H9 (cell line): ENCODE results near the gene DPP7. TPM values are rescaled to one million over a fixed set of nuclear protein-coding genes. Genes with fewer than 3 reads are reported as not detected.

ENCODE experiments used
- DNase-seq: peaks from one replicate; pipeline ENCODE4 v3.0.0-alpha.2; 2017
- H2AFZ ChIP-seq: one replicate; pipeline ENCODE4 v1.6.1; 2013; ENCODE audit warnings: mild to moderate bottlenecking, low read length, control low read depth, moderate library complexity
- H2AK5ac ChIP-seq: 2 replicates; pipeline ENCODE4 v1.6.1; 2013; ENCODE audit warnings: low read length, control low read depth, mixed read lengths; ENCODE audit not compliant: insufficient read length
- H2BK120ac ChIP-seq: one replicate; pipeline ENCODE4 v1.6.1; 2013; ENCODE audit warnings: low read depth, mild to moderate bottlenecking, low read length, control low read depth, inconsistent platforms; ENCODE audit not compliant: poor library complexity, severe bottlenecking
- H2BK12ac ChIP-seq: 2 replicates; pipeline ENCODE4 v1.6.1; 2013; ENCODE audit warnings: low read length, control low read depth, mixed read lengths, low read depth; ENCODE audit not compliant: insufficient read length
- H2BK15ac ChIP-seq: 2 replicates; pipeline ENCODE4 v1.6.1; 2013; ENCODE audit warnings: low read depth, low read length, control low read depth
- H2BK20ac ChIP-seq: one replicate; pipeline ENCODE4 v1.6.1; 2013; ENCODE audit warnings: low read depth, mild to moderate bottlenecking, low read length, control low read depth, inconsistent platforms; ENCODE audit not compliant: poor library complexity, severe bottlenecking
- H2BK5ac ChIP-seq: 2 replicates; pipeline ENCODE4 v1.6.1; 2013; ENCODE audit warnings: low read length, control low read depth, mixed read lengths; ENCODE audit not compliant: insufficient read length
- H3K14ac ChIP-seq: 2 replicates; pipeline ENCODE4 v1.6.1; 2013; ENCODE audit warnings: low read length, control low read depth; ENCODE audit not compliant: insufficient read depth
- H3K18ac ChIP-seq: 2 replicates; pipeline ENCODE4 v1.6.1; 2013; ENCODE audit warnings: low read depth, mild to moderate bottlenecking, mixed read lengths, low read length, control low read depth; ENCODE audit not compliant: insufficient read length
- H3K23ac ChIP-seq: 2 replicates; pipeline ENCODE4 v1.6.1; 2013; ENCODE audit warnings: low read length, control low read depth, mixed read lengths, low read depth; ENCODE audit not compliant: insufficient read length
- H3K23me2 ChIP-seq: 2 replicates; pipeline ENCODE4 v1.6.1; 2013; ENCODE audit warnings: low read depth, mild to moderate bottlenecking, mixed read lengths, low read length, control low read depth; ENCODE audit not compliant: insufficient read length, poor library complexity, severe bottlenecking
- H3K27ac ChIP-seq: 2 replicates; pipeline ENCODE4 v1.5.1; 2013; ENCODE audit warnings: low read length, control low read depth, mixed read lengths, low read depth; ENCODE audit not compliant: insufficient read length
- H3K27me3 ChIP-seq: 2 replicates; pipeline ENCODE4 v1.6.1; 2013; ENCODE audit warnings: low read length, control low read depth, inconsistent platforms; ENCODE audit not compliant: insufficient read depth
- H3K4ac ChIP-seq: 2 replicates; pipeline ENCODE4 v1.6.1; 2013; ENCODE audit warnings: low read depth, mild to moderate bottlenecking, control low read depth, inconsistent platforms, low read length, moderate library complexity
- H3K4me1 ChIP-seq: 2 replicates; pipeline ENCODE4 v1.6.1; 2013; ENCODE audit warnings: low read length, control low read depth, inconsistent platforms; ENCODE audit not compliant: insufficient read depth
- H3K4me2 ChIP-seq: 2 replicates; pipeline ENCODE4 v1.6.1; 2013; ENCODE audit warnings: low read length, control low read depth, mixed read lengths; ENCODE audit not compliant: insufficient read length, insufficient read depth
- H3K56ac ChIP-seq: 2 replicates; pipeline ENCODE4 v1.6.1; 2013; ENCODE audit warnings: low read depth, mild to moderate bottlenecking, mixed read lengths, low read length, control low read depth; ENCODE audit not compliant: insufficient read length
- H3K79me1 ChIP-seq: 2 replicates; pipeline ENCODE4 v1.6.1; 2013; ENCODE audit warnings: low read depth, mild to moderate bottlenecking, moderate library complexity, low read length, control low read depth, inconsistent platforms; ENCODE audit not compliant: insufficient read depth, poor library complexity, severe bottlenecking
- H3K79me2 ChIP-seq: 2 replicates; pipeline ENCODE4 v1.6.1; 2013; ENCODE audit warnings: low read length, control low read depth, inconsistent platforms; ENCODE audit not compliant: insufficient read depth
- H3K9ac ChIP-seq: 2 replicates; pipeline ENCODE4 v1.6.1; 2013; ENCODE audit warnings: low read length, control low read depth, mixed read lengths; ENCODE audit not compliant: insufficient read length; ENCODE audit errors: extremely low read depth
- H3K9me3 ChIP-seq: one replicate; pipeline ENCODE4 v1.6.1; 2013; ENCODE audit warnings: low read depth, low read length, inconsistent platforms; ENCODE audit not compliant: control insufficient read depth
- H3T11ph ChIP-seq: one replicate; pipeline ENCODE4 v1.6.1; 2013; ENCODE audit warnings: mild to moderate bottlenecking, low read length, control low read depth, inconsistent platforms
- H4K20me1 ChIP-seq: one replicate; pipeline ENCODE4 v1.6.1; 2013; ENCODE audit not compliant: control insufficient read depth, insufficient read length, insufficient read depth
- H4K5ac ChIP-seq: 2 replicates; pipeline ENCODE4 v1.6.1; 2013; ENCODE audit warnings: low read depth, mild to moderate bottlenecking, mixed read lengths, low read length, control low read depth; ENCODE audit not compliant: insufficient read length
- H4K8ac ChIP-seq: replicated peaks from 2 replicates; pipeline ENCODE4 v1.6.1; 2013; ENCODE audit warnings: low read length, control low read depth, mixed read lengths, low read depth; ENCODE audit not compliant: insufficient read length
- H4K91ac ChIP-seq: 2 replicates; pipeline ENCODE4 v1.6.1; 2013; ENCODE audit warnings: low read depth, mild to moderate bottlenecking, moderate library complexity, mixed read lengths, low read length, control low read depth; ENCODE audit not compliant: insufficient read length
- H3K27ac Mint-ChIP-seq, 3 experiments: 2 replicates in 2 of 3; 3 replicates in 1 of 3; pipeline ENCODE4 v1.8.0; 2020 to 2021; ENCODE audit warnings: mixed read lengths in 3 of 3, mild to moderate bottlenecking in 1 of 3, moderate library complexity in 1 of 3
- H3K27me3 Mint-ChIP-seq: 2 replicates; pipeline ENCODE4 v1.8.0; 2021; ENCODE audit warnings: low read depth, mild to moderate bottlenecking, moderate library complexity, mixed read lengths
- H3K36me3 Mint-ChIP-seq, 3 experiments: 2 replicates in 2 of 3; 3 replicates in 1 of 3; pipeline ENCODE4 v1.8.0; 2020 to 2021; ENCODE audit warnings: low read depth in 3 of 3, mixed read lengths in 3 of 3; ENCODE audit not compliant: insufficient read depth in 1 of 3
- H3K4me1 Mint-ChIP-seq, 2 experiments: 2 replicates each; pipeline ENCODE4 v1.8.0; 2020; ENCODE audit warnings: mixed read lengths in 2 of 2
- H3K4me3 Mint-ChIP-seq, 2 experiments: 2 replicates in 1 of 2; 3 replicates in 1 of 2; pipeline ENCODE4 v1.8.0; 2020 to 2021; ENCODE audit warnings: mild to moderate bottlenecking in 2 of 2, mixed read lengths in 2 of 2, moderate library complexity in 1 of 2
- H3K9me3 Mint-ChIP-seq, 2 experiments: 2 replicates in 1 of 2; 3 replicates in 1 of 2; pipeline ENCODE4 v1.8.0; 2020; ENCODE audit warnings: mild to moderate bottlenecking in 2 of 2, mixed read lengths in 2 of 2, moderate library complexity in 1 of 2
- WGBS: extraction: QIAGEN DNeasy Blood & Tissue Kit; methylation state at CpG from one replicate; pipeline ENCODE4 v1.1.7; 2013; ENCODE audit warnings: missing lambda C conversion rate, low lambda C conversion rate, mixed read lengths; ENCODE audit not compliant: insufficient read length; ENCODE audit errors: extremely low coverage; 5-methylcytosine and 5-hydroxymethylcytosine counted together
- total RNA-seq: library from RNA; stranded (reverse); gene quantifications from 2 replicates; pipeline ENCODE4 v1.2.1, GENCODE V29; 2021
- TF ChIP-seq, protein P1 (sequence below): fragments of 200-600 bp; sonication (generic); conservative IDR thresholded peaks from 3 replicates; pipeline ENCODE4 v1.8.0; 2021; ENCODE audit warnings: antibody characterized with exemption, mild to moderate bottlenecking

The DPP7 gene
- total RNA-seq, 1 experiment from 2014 or later, result 29.4 TPM

DNA sequence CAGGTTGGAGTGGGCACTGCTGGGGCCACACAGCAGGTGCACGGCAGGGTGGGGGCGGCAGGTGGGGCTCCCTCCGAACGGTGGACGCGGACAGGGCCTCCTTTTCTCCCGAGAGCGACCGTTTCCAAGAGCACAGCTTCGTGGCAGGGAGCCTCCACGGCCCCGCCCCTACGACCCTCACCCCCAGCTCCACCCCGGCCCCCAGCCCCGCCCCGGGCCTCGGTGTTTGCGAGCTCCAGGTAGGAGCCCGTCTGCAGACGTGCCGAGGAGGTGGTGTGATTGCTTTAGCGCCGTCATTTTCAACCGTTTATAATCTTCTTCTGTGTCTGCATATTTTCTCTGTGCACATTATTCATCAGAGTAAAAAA lies 33.2 kb upstream of the DPP7 start:
- WGBS, result no CpG with 5 or more reads among the region's 24 CpGs
- H2BK20ac ChIP-seq, result no peak overlapping the region

More for the DNA sequence above, 33.2 kb upstream of the DPP7 start:
- Histone ChIP-seq H3K9ac (no peak overlapping the region), H2AFZ (no peak overlapping the region), H3K79me2 (no peaks in the 10 kb centered on the region), H3K23me2 (no peaks in the 10 kb centered on the region), H3K23ac (no peak overlapping the region), H2BK5ac (no peak overlapping the region), H4K20me1 (no peaks in the 10 kb centered on the region), H3K4me2 (no peak overlapping the region), H3T11ph (no peak overlapping the region), H2BK12ac (no peak overlapping the region), H2AK5ac (no peak overlapping the region), H2BK120ac (no peak overlapping the region), H3K27me3 (no peaks in the 10 kb centered on the region; the same call in 1 of the 2 replicates), H3K79me1 (no peaks in the 10 kb centered on the region), H4K8ac (no peak overlapping the region), H4K5ac (no peak overlapping the region), H2BK15ac (no peak overlapping the region), H3K56ac (no peak overlapping the region), H3K27ac (no peak overlapping the region), H3K9me3 (no peaks in the 10 kb centered on the region), H4K91ac (no peak overlapping the region), H3K4me1 (no peaks in the 10 kb centered on the region; the same call in 1 of the 2 replicates), H3K4ac (no peak overlapping the region), H3K18ac (no peak overlapping the region), H3K14ac (no peak overlapping the region)
- H3K4me3 Mint-ChIP-seq, result no peak overlapping the region
- no peak overlapping the region for H3K27ac Mint-ChIP-seq
- peaks cover 0 to 11% of the 10 kb centered on the region in 2 experiments; a peak in 2 of 4 replicates for H3K4me1 Mint-ChIP-seq
- no peaks in the 10 kb centered on the region; a peak in 2 of 5 replicates for H3K9me3 Mint-ChIP-seq
- DNase-seq, result no peak
- no peaks in the 10 kb centered on the region for H3K36me3 Mint-ChIP-seq
- TF ChIP-seq, protein P1, sequence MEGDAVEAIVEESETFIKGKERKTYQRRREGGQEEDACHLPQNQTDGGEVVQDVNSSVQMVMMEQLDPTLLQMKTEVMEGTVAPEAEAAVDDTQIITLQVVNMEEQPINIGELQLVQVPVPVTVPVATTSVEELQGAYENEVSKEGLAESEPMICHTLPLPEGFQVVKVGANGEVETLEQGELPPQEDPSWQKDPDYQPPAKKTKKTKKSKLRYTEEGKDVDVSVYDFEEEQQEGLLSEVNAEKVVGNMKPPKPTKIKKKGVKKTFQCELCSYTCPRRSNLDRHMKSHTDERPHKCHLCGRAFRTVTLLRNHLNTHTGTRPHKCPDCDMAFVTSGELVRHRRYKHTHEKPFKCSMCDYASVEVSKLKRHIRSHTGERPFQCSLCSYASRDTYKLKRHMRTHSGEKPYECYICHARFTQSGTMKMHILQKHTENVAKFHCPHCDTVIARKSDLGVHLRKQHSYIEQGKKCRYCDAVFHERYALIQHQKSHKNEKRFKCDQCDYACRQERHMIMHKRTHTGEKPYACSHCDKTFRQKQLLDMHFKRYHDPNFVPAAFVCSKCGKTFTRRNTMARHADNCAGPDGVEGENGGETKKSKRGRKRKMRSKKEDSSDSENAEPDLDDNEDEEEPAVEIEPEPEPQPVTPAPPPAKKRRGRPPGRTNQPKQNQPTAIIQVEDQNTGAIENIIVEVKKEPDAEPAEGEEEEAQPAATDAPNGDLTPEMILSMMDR, result no peak
- H3K27me3 Mint-ChIP-seq, result peaks cover 44% of the 10 kb centered on the region
